Naive B cell (primary cell): ENCODE results near the gene GNG12. TPM values are rescaled to one million over a fixed set of nuclear protein-coding genes. Genes with fewer than 3 reads are reported as not detected.
A peak's percentile ranks its signal among the peaks of the same experiment; 100 is the strongest.

Source experiments
- ATAC-seq, 2 donors: fragments of 150-1000 bp; cut with Tn5 transposase; 2 replicates each; pipeline ENCODE4 v1.10.0; 2021; ENCODE audit warnings: low read depth in 2 of 2, mild to moderate bottlenecking in 2 of 2, moderate library complexity in 2 of 2
- DNase-seq: peaks from one replicate; pipeline ENCODE4 v3.0.0; 2022
- H3K27ac Mint-ChIP-seq, 6 donors: one replicate each; pipeline ENCODE4 v1.8.0; 2020 to 2022; ENCODE audit warnings: mild to moderate bottlenecking in 6 of 6, mixed read lengths in 6 of 6, moderate library complexity in 5 of 6, inconsistent platforms in 2 of 6
- H3K27me3 Mint-ChIP-seq, 3 donors: one replicate each; pipeline ENCODE4 v1.8.0; 2021 to 2022; ENCODE audit warnings: mixed read lengths in 3 of 3, mild to moderate bottlenecking in 1 of 3
- H3K36me3 Mint-ChIP-seq, 2 donors: one replicate each; pipeline ENCODE4 v1.8.0; 2020 to 2022; ENCODE audit warnings: mixed read lengths in 2 of 2, inconsistent platforms in 1 of 2, mild to moderate bottlenecking in 1 of 2
- H3K4me1 Mint-ChIP-seq, 3 donors: one replicate each; pipeline ENCODE4 v1.8.0; 2020 to 2022; ENCODE audit warnings: mixed read lengths in 3 of 3, inconsistent platforms in 1 of 3, mild to moderate bottlenecking in 1 of 3, moderate library complexity in 1 of 3
- H3K4me3 Mint-ChIP-seq, 8 donors: one replicate each; pipeline ENCODE4 v1.8.0; 2020 to 2022; ENCODE audit warnings: mild to moderate bottlenecking in 8 of 8, mixed read lengths in 8 of 8, moderate library complexity in 8 of 8, inconsistent platforms in 2 of 8
- H3K9me3 Mint-ChIP-seq, 7 donors: one replicate each; pipeline ENCODE4 v1.8.0; 2020 to 2022; ENCODE audit warnings: mixed read lengths in 7 of 7, mild to moderate bottlenecking in 5 of 7, inconsistent platforms in 2 of 7, moderate library complexity in 1 of 7
- polyA plus RNA-seq, 6 donors: library from polyadenylated mRNA; unstranded; fragments of 300-500 nt; fragmentation: Illumina TruSeq; gene quantifications; one replicate each; pipeline ENCODE4 v1.2.3, GENCODE V29; 2021; ENCODE audit warnings: low read depth in 6 of 6

The GNG12 gene
- not detected for polyA plus RNA-seq

GRCh38 chr1:67832737-67833601, at the start of gene GNG12:
TSS of gene GNG12 (minus strand) at chr1:67833467. CDS start at chr1:67707686, 125,781 bp downstream.
- Mint-ChIP-seq H3K27me3 (peaks cover 53 to 61% (median 54%) of the 10 kb centered on the region in 3 donors), H3K4me3 (peak within 1 kb of the TSS; percentile 71 to 89 (median 84)), H3K9me3 (no peaks in the 10 kb centered on the region), H3K4me1 (peaks cover 13 to 21% (median 18%) of the 10 kb centered on the region in 3 donors), H3K36me3 (no peaks in the 10 kb centered on the region), H3K27ac (peak within 1 kb of the TSS in 1 of 6 donors; percentile 88)
- ATAC-seq (no peak), DNase-seq (peak; percentile 1)

- H3K36me3 Mint-ChIP-seq = no peaks in the 10 kb centered on the region
- peaks cover 0 to 3% (median 3%) of the 10 kb centered on the region in 3 donors for H3K27me3 Mint-ChIP-seq
- H3K4me3 Mint-ChIP-seq = no peak overlapping the region
- DNase-seq (no peak), ATAC-seq (no peak)
- H3K9me3 Mint-ChIP-seq = no peaks in the 10 kb centered on the region
- no peak overlapping the region for H3K27ac Mint-ChIP-seq
- no peaks in the 10 kb centered on the region for H3K4me1 Mint-ChIP-seq
These were observed 49.1 kb upstream of the GNG12 start for GRCh38 chr1:67882196-67882958.

GRCh38 chr1:67880056-67880601, 46.9 kb upstream of the GNG12 start:
- Mint-ChIP-seq H3K36me3 (peaks cover 0 to 5% of the 10 kb centered on the region in 2 donors), H3K4me3 (peak overlapping the region in 1 of 8 donors; percentile 25), H3K27ac (no peak overlapping the region), H3K9me3 (peaks cover 0 to 4% (median 2%) of the 10 kb centered on the region in 7 donors), H3K27me3 (peaks cover 0 to 10% (median 8%) of the 10 kb centered on the region in 3 donors), H3K4me1 (no peaks in the 10 kb centered on the region)
- ATAC-seq = no peak
- DNase-seq = no peak

- no peak for ATAC-seq
- no peak overlapping the region for H3K4me3 Mint-ChIP-seq
- peaks cover 0 to 8% of the 10 kb centered on the region in 2 donors for H3K36me3 Mint-ChIP-seq
These were observed 46.2 kb upstream of the GNG12 start for GRCh38 chr1:67879485-67879884.

GRCh38 chr1:67874501-67875111, 41.3 kb upstream of the GNG12 start:
- Mint-ChIP-seq H3K27me3 (peaks cover 7 to 24% (median 18%) of the 10 kb centered on the region in 3 donors), H3K4me1 (no peaks in the 10 kb centered on the region), H3K9me3 (peaks cover 2 to 19% (median 8%) of the 10 kb centered on the region in 7 donors), H3K36me3 (peaks cover 0 to 8% of the 10 kb centered on the region in 2 donors), H3K27ac (no peak overlapping the region), H3K4me3 (no peak overlapping the region)
- no peak for DNase-seq
- ATAC-seq = no peak

More at GRCh38 chr1:67879485-67879884, 46.2 kb upstream of the GNG12 start:
- peaks cover 0 to 14% (median 10%) of the 10 kb centered on the region in 3 donors for H3K27me3 Mint-ChIP-seq
- peaks cover 0 to 11% (median 3%) of the 10 kb centered on the region in 7 donors for H3K9me3 Mint-ChIP-seq
- DNase-seq = no peak
- H3K27ac Mint-ChIP-seq = peak overlapping the region in 1 of 6 donors; percentile 61
- H3K4me1 Mint-ChIP-seq = no peaks in the 10 kb centered on the region

- no peaks in the 10 kb centered on the region for H3K36me3 Mint-ChIP-seq
- H3K4me3 Mint-ChIP-seq = no peak overlapping the region
- DNase-seq (no peak), ATAC-seq (no peak)
- no peaks in the 10 kb centered on the region for H3K4me1 Mint-ChIP-seq
- H3K9me3 Mint-ChIP-seq = peaks cover 2 to 9% (median 5%) of the 10 kb centered on the region in 7 donors
- H3K27ac Mint-ChIP-seq = no peak overlapping the region
- peaks cover 11 to 33% (median 28%) of the 10 kb centered on the region in 3 donors for H3K27me3 Mint-ChIP-seq
These were observed 36.0 kb upstream of the GNG12 start for GRCh38 chr1:67869233-67869632.

GRCh38 chr1:67863637-67864036, 30.4 kb upstream of the GNG12 start:
- Mint-ChIP-seq H3K36me3 (no peaks in the 10 kb centered on the region), H3K27me3 (peaks cover 10 to 43% (median 23%) of the 10 kb centered on the region in 3 donors), H3K4me1 (no peaks in the 10 kb centered on the region), H3K9me3 (peaks cover 0 to 3% (median 0%) of the 10 kb centered on the region in 7 donors), H3K4me3 (no peak overlapping the region), H3K27ac (no peak overlapping the region)
- DNase-seq (no peak), ATAC-seq (no peak)

GRCh38 chr1:67862685-67863084, 29.4 kb upstream of the GNG12 start:
- H3K9me3 Mint-ChIP-seq = peaks cover 0 to 3% (median 0%) of the 10 kb centered on the region in 7 donors
- no peaks in the 10 kb centered on the region for H3K4me1 Mint-ChIP-seq
- ATAC-seq (no peak), DNase-seq (no peak)
- H3K36me3 Mint-ChIP-seq = no peaks in the 10 kb centered on the region
- no peak overlapping the region for H3K27ac Mint-ChIP-seq
- H3K4me3 Mint-ChIP-seq = no peak overlapping the region
- peaks cover 4 to 49% (median 27%) of the 10 kb centered on the region in 3 donors for H3K27me3 Mint-ChIP-seq

GRCh38 chr1:67861856-67862516, 28.7 kb upstream of the GNG12 start:
- DNase-seq = no peak
- Mint-ChIP-seq H3K9me3 (peaks cover 0 to 3% (median 0%) of the 10 kb centered on the region in 7 donors), H3K4me3 (no peak overlapping the region), H3K27me3 (peaks cover 4 to 46% (median 27%) of the 10 kb centered on the region in 3 donors), H3K27ac (no peak overlapping the region), H3K36me3 (no peaks in the 10 kb centered on the region), H3K4me1 (no peaks in the 10 kb centered on the region)
- no peak for ATAC-seq

- Mint-ChIP-seq H3K36me3 (no peaks in the 10 kb centered on the region), H3K4me1 (no peaks in the 10 kb centered on the region), H3K9me3 (peaks cover 0 to 2% (median 0%) of the 10 kb centered on the region in 7 donors), H3K27me3 (peaks cover 4 to 41% (median 27%) of the 10 kb centered on the region in 3 donors), H3K4me3 (no peak overlapping the region), H3K27ac (no peak overlapping the region)
- ATAC-seq (no peak), DNase-seq (no peak)
These were observed 27.5 kb upstream of the GNG12 start for GRCh38 chr1:67860776-67861175.

GRCh38 chr1:67856921-67857320, 23.7 kb upstream of the GNG12 start:
- peaks cover 5 to 31% (median 23%) of the 10 kb centered on the region in 3 donors for H3K27me3 Mint-ChIP-seq
- no peaks in the 10 kb centered on the region for H3K4me1 Mint-ChIP-seq
- no peaks in the 10 kb centered on the region for H3K36me3 Mint-ChIP-seq
- H3K9me3 Mint-ChIP-seq = peaks cover 0 to 2% (median 0%) of the 10 kb centered on the region in 7 donors
- ATAC-seq (no peak), DNase-seq (no peak)
- no peak overlapping the region for H3K4me3 Mint-ChIP-seq
- no peak overlapping the region for H3K27ac Mint-ChIP-seq

- no peaks in the 10 kb centered on the region for H3K36me3 Mint-ChIP-seq
- peaks cover 7 to 27% (median 23%) of the 10 kb centered on the region in 3 donors for H3K27me3 Mint-ChIP-seq
- DNase-seq (no peak), ATAC-seq (no peak)
- no peak overlapping the region for H3K4me3 Mint-ChIP-seq
- H3K4me1 Mint-ChIP-seq = no peaks in the 10 kb centered on the region
- H3K27ac Mint-ChIP-seq = no peak overlapping the region
- H3K9me3 Mint-ChIP-seq = peaks cover 0 to 2% (median 0%) of the 10 kb centered on the region in 7 donors
These were observed 22.7 kb upstream of the GNG12 start for GRCh38 chr1:67855961-67856360.
